ENCODE measurements around the gene MYCBPAP.
"Not testable (repeated sequence)": the region's sequence is repeated elsewhere in the genome, so short reads cannot be mapped to it uniquely, and the experiment has no call there.

MYCBPAP gene

GRCh38 chr17:50471009-50471905 lies 37.0 kb upstream of the MYCBPAP start:
- no peak for DNase-seq

DNA sequence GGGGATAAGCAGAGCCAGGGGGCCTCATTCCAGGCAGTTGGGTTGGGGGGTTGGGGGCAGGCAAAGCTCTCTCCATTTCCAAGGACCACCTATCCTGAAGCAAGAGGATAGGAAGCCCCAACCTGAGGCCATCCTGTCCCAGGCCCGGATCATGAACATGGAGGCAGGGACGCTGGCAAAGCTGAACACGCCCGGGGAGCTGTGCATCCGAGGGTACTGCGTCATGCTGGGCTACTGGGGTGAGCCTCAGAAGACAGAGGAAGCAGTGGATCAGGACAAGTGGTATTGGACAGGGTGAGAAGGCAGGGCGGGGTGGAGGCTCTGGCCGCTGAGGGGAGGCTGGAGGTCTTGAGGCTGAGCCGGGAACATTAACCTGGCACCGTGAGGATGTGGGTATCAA lies 36.0 kb upstream of the MYCBPAP start:
- DNase-seq: no peak

DNA sequence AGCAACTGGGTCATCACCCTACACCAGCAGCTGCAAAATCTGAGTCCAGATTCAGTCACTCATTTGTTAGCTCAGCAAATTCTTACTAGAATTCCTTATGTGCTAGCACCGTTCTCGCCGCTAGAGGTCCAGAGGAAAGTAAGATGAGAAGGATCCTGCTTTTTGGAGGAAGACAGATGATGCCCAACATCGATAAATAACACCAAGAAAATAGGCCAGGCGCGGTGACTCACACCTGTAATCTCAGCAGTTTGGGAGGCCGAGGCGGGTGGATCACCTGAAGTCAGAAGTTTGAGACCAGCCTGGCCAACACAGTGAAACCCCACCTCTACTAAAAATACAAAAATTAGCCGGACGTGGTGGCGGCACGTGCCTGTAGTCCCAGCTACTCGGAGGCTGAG lies 35.5 kb upstream of the MYCBPAP start:
- not testable (repeated sequence) for DNase-seq

GRCh38 chr17:50473901-50474300 lies 34.3 kb upstream of the MYCBPAP start:
- no peak for DNase-seq

DNA sequence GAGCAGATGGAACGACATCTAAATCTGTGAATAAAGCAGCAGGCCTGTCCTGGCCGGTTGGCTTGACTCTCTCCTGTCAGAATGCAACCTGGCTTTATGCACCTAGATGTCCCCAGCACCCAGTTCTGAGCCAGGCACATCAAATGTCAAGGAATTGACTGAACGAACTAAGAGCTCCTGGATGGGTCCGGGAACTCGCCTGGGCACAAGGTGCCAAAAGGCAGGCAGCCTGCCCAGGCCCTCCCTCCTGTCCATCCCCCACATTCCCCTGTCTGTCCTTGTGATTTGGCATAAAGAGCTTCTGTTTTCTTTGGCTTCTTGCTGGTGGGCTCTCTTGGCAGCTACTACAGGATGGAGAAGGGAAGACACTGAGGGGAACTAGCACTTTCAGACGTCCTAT lies 33.7 kb upstream of the MYCBPAP start:
- DNase-seq: no peak

DNA sequence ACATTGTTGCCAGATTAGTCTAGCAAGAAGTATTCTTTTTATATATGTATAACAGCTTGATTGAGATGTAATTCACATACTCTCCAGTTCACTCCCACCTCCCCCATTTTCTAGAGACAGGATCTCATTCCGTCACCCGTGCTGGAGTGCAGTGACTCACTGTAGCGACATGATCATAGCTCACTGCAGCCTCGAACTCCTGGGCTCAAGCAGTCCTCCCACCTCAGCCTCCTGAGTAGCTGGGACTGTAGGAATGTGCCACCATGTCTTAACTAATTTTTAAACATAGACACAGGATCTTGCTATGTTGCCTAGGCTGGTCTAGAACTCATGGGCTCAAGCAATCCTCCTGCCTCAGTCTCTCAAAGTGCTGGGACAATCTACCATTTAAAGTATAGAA lies 32.9 kb upstream of the MYCBPAP start:
- DNase-seq: no peak

DNA sequence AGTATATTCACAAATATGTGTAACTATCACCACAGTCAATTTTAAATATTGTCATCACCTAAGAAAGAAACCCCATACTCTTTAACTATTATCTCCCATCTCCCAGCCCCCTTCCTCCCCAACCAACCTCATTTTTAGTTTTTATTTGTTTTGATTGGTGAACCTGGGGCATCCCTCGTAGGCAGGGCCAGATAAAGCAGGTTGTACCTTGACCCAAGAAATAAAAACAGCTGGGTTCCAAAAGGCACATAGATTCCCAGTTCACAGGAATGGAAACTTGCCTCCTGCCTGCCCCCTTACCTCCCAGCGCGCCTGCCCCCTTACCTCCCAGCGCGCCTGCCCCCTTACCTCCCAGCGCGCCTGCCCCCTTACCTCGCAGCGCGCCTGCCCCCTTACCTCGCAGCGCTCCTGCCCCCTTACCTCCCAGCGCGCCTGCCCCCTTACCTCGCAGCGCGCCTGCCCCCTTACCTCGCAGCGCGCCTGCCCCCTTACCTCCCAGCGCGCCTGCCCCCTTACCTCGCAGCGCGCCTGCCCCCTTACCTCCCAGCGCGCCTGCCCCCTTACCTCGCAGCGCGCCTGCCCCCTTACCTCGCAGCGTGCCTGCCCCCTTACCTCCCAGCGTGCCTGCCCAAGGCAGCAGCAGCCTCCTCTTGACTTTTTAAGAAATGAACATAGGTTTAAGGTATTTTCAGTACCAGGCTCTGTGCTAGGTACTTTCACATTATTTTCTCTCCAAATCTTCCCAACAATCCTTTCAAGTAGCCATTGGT lies 32.3 kb upstream of the MYCBPAP start:
- DNase-seq: not testable (repeated sequence)

GRCh38 chr17:50476545-50477315 lies 31.5 kb upstream of the MYCBPAP start:
- DNase-seq: no peak

GRCh38 chr17:50477976-50478375 lies 30.3 kb upstream of the MYCBPAP start:
- DNase-seq: no peak

GRCh38 chr17:50478391-50479381 lies 29.6 kb upstream of the MYCBPAP start, which contains the start of gene RSAD1:
Gene RSAD1 (plus strand): TSS chr17:50478860. CDS start chr17:50478885, 25 bp downstream.
- peak; percentile 81 for DNase-seq

GRCh38 chr17:50479522-50480141 lies 28.6 kb upstream of the MYCBPAP start:
- peak; percentile 50 for DNase-seq

- DNase-seq: no peak
These were observed 28.0 kb upstream of the MYCBPAP start for GRCh38 chr17:50480142-50480764.

DNA sequence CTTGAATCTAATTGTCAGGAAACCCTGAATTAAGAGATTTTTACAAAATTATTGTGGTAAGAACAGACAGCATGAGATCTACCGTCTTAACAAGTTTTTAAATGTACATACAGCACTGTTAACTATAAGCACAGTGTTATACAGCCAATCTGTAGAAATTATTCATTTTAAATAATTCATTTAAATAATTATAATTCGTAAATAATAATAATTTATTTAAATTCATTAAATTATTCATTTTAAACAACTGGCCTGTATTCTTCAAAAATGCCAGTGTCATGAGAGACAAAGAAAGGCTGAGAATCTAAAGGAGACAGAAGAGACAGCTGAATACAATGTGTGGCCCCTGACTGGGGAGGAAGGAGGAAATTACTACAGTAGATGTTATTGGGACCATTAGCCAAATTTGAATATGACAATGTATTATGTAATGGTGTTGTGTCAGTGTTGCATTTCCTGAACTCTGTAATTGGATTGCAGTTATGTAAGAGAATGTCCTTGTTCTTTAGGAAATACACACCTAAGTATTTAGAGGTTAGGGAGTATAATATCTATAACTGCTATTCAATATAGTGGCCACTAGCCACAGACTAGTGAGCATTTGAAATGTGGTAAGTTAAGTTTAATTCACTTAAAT lies 27.3 kb upstream of the MYCBPAP start:
- no peak for DNase-seq

DNA sequence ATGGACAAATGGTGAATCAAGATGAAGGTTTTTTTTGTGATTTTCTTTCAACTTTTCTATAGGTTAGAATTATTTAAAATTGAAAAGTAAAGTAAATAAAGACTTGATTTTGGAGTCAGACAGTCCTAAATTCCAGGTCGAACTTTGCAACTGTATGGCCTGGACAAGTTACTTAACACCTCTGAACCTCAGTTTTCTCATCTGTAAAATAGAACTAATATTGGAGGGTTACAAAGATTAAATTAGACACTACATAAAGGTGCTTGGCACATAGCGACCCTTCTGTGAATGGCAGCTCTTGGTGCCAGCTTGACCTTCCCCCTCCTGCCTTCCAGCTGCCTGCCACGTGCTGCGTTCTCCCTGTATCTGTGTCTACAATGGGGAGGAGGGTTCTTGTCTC lies 26.6 kb upstream of the MYCBPAP start:
- DNase-seq: no peak

DNA sequence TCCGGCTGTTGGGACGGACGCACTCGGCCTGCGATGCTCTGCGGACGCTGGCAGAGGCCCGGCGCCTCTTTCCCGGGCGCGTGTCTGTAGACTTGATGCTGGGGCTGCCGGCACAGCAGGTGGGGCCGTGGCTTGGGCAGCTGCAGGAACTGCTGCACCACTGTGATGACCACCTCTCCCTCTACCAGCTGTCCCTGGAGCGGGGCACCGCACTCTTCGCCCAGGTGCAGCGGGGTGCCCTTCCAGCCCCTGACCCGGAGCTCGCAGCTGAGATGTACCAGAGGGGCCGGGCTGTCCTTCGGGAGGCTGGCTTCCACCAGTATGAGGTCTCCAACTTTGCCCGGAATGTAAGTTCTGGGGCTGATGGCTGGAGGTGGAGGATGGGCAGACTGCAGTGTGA lies 26.1 kb upstream of the MYCBPAP start:
- no peak for DNase-seq

DNA sequence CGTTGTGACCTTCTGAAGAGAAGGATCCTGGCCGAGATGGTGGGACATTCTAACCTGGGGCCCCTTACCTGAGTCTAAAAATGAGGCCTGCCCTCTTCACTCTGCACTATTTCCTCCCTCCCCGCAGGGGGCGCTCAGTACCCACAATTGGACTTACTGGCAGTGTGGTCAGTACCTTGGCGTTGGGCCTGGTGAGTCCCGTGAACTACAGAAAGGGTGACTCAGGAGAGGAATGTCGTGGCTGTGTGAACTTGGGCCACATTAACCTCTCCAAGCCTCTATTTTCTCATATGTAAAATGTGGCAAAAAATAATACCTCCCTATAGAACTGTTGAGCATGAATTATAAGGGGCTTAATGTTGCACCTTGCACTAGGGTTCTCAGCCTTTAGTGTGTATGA lies 25.7 kb upstream of the MYCBPAP start:
- DNase-seq: peak; percentile 60

- DNase-seq: no peak
These were observed 25.0 kb upstream of the MYCBPAP start for GRCh38 chr17:50483266-50483665.

DNA sequence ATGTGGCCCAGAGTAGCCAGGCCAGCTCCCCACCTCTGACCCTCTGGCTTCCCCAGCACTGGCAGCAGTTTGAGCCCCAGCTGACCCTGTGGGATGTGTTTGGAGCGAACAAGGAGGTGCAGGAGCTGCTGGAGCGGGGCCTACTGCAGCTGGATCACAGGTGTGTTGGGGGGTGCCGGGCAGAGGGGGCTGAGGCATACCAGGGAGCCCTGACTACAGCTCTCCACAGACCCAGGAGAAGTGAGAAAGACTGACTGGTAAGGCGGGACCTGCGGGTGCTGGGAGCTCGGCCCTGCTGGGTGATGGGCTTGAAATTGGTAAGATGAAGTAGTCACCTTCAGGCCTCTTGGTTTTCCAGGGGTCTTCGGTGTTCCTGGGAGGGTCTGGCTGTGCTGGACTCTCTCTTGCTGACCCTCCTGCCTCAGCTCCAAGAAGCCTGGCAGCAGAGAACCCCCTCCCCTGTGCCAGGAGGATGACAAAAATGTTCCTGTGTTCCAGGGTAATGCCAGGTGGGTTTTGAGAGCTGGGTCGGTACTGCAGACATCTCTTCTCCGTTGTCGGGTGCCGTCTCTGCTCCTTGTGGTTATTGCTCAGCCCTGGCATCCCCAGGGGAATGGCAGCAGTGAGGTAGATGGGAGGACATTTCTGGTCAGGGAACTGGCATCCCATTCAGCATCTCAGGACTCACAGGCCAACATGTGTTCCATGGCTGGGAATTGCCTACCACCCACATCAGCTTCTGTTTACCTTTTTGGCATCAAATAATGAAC lies 23.7 kb upstream of the MYCBPAP start:
- no peak for DNase-seq

All from central memory CD4-positive, alpha-beta T cell (primary cell).